ENCODE data around the gene SEC22C. TPM values are rescaled to one million over a fixed set of nuclear protein-coding genes. Genes with fewer than 3 reads are reported as not detected.

SEC22C gene
- total RNA-seq, 2 donors from 2014 or later = 35.2 to 38.4 TPM

DNA sequence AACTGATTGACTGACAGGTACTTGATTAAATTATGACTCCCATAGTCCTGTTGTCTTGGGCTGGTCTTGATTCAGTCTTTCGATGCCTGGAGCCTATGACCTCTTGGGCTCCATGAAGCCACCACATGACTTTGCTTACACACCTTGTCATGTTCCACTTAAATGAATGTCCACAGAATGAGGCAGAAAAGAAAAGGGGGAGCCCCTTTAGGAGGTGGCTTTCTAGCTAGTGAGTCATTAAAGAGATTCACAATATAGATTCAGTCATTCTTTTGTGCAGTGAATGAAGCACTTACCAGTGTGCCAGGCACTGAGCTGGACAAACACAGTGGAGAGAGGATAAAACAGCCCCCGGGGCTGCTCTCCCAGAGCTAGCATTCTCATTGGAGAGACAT, 62.2 kb downstream of the SEC22C start:
- H3K4me1 Mint-ChIP-seq = peaks cover 4% of the 10 kb centered on the region
- DNase-seq = no peak
- H3K4me3 Mint-ChIP-seq = no peak overlapping the region
- no peaks in the 10 kb centered on the region for H3K9me3 Mint-ChIP-seq
- H3K27ac Mint-ChIP-seq = no peak overlapping the region
- WGBS, 2 experiments (ENCODE audit: insufficient coverage in 1 of 2, insufficient read length in 1 of 2) = 96 to 100% methylated on average over 2 of the region's 2 CpGs
- Histone ChIP-seq H3K36me3 (ENCODE audit: control insufficient read depth, insufficient read depth, low read length) (no peaks in the 10 kb centered on the region), H3K4me3 (ENCODE audit: low read length) (no peak overlapping the region), H3K9me3 (ENCODE audit: control insufficient read depth, low read length) (no peaks in the 10 kb centered on the region), H3K9ac (ENCODE audit: extremely low read depth, low read length, poor library complexity, severe bottlenecking) (no peak overlapping the region), H3K27me3 (ENCODE audit: control insufficient read depth, insufficient read depth, low read length, poor library complexity, severe bottlenecking) (no peaks in the 10 kb centered on the region), H3K4me1 (ENCODE audit: control insufficient read depth, insufficient read depth, low read length) (no peaks in the 10 kb centered on the region), H3K27ac (ENCODE audit: low read depth, low read length) (no peak overlapping the region)
- H3K27me3 Mint-ChIP-seq (ENCODE audit: insufficient read depth) = no peaks in the 10 kb centered on the region
- TF ChIP-seq, protein P1, sequence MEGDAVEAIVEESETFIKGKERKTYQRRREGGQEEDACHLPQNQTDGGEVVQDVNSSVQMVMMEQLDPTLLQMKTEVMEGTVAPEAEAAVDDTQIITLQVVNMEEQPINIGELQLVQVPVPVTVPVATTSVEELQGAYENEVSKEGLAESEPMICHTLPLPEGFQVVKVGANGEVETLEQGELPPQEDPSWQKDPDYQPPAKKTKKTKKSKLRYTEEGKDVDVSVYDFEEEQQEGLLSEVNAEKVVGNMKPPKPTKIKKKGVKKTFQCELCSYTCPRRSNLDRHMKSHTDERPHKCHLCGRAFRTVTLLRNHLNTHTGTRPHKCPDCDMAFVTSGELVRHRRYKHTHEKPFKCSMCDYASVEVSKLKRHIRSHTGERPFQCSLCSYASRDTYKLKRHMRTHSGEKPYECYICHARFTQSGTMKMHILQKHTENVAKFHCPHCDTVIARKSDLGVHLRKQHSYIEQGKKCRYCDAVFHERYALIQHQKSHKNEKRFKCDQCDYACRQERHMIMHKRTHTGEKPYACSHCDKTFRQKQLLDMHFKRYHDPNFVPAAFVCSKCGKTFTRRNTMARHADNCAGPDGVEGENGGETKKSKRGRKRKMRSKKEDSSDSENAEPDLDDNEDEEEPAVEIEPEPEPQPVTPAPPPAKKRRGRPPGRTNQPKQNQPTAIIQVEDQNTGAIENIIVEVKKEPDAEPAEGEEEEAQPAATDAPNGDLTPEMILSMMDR (conservative IDR thresholded peaks at IDR 0.05) = no peak
- no peaks in the 10 kb centered on the region for H3K36me3 Mint-ChIP-seq (ENCODE audit: low read depth)

GRCh38 chr3:42518800-42519567, 62.8 kb downstream of the SEC22C start:
- H3K4me3 ChIP-seq (ENCODE audit: low read length) = no peak overlapping the region
- H3K4me1 Mint-ChIP-seq = peaks cover 4% of the 10 kb centered on the region
- no peak overlapping the region for H3K9ac ChIP-seq (ENCODE audit: extremely low read depth, low read length, poor library complexity, severe bottlenecking)
- no peaks in the 10 kb centered on the region for H3K9me3 Mint-ChIP-seq
- peak; percentile 87 for DNase-seq
- TF ChIP-seq, protein P1 (conservative IDR thresholded peaks at IDR 0.05) = peak; percentile 63
- H3K27ac Mint-ChIP-seq = no peak overlapping the region
- H3K27ac ChIP-seq (ENCODE audit: low read depth, low read length) = no peak overlapping the region
- no peaks in the 10 kb centered on the region for H3K36me3 ChIP-seq (ENCODE audit: control insufficient read depth, insufficient read depth, low read length)
- no peaks in the 10 kb centered on the region for H3K27me3 ChIP-seq (ENCODE audit: control insufficient read depth, insufficient read depth, low read length, poor library complexity, severe bottlenecking)
- 70 to 84% methylated on average over 3 to 6 of the region's 6 CpGs for WGBS, 2 experiments (ENCODE audit: insufficient coverage in 1 of 2, insufficient read length in 1 of 2)
- no peaks in the 10 kb centered on the region for H3K36me3 Mint-ChIP-seq (ENCODE audit: low read depth)
- H3K9me3 ChIP-seq (ENCODE audit: control insufficient read depth, low read length) = no peaks in the 10 kb centered on the region
- H3K4me3 Mint-ChIP-seq = no peak overlapping the region
- H3K4me1 ChIP-seq (ENCODE audit: control insufficient read depth, insufficient read depth, low read length) = no peaks in the 10 kb centered on the region
- no peaks in the 10 kb centered on the region for H3K27me3 Mint-ChIP-seq (ENCODE audit: insufficient read depth)

DNA sequence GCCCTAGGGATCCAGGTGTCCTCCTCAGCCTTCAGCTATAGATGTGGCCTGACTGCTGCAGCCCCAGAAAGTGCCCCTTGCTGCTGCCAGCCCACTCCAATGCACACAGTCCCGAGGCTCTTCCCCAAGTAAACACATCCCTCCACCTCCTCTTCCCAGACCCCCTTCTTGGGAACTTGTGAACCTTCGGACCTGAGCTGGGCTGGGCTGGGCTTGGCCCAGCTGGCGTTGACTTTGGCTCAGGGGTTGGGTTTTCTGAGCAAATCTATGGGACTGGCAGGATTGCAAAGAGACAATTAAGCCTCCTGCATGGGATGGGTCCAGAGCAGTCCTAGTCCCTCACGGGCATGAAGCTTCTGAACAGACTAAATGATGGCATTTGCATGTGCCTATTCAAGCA, 64.7 kb downstream of the SEC22C start:
- Histone ChIP-seq H3K9me3 (ENCODE audit: control insufficient read depth, low read length) (no peaks in the 10 kb centered on the region), H3K4me1 (ENCODE audit: control insufficient read depth, insufficient read depth, low read length) (no peaks in the 10 kb centered on the region), H3K27ac (ENCODE audit: low read depth, low read length) (no peak overlapping the region), H3K4me3 (ENCODE audit: low read length) (no peak overlapping the region), H3K9ac (ENCODE audit: extremely low read depth, low read length, poor library complexity, severe bottlenecking) (no peak overlapping the region), H3K36me3 (ENCODE audit: control insufficient read depth, insufficient read depth, low read length) (no peaks in the 10 kb centered on the region), H3K27me3 (ENCODE audit: control insufficient read depth, insufficient read depth, low read length, poor library complexity, severe bottlenecking) (no peaks in the 10 kb centered on the region)
- Mint-ChIP-seq H3K36me3 (ENCODE audit: low read depth) (no peaks in the 10 kb centered on the region), H3K27ac (no peak overlapping the region), H3K9me3 (no peaks in the 10 kb centered on the region), H3K4me1 (peaks cover 4% of the 10 kb centered on the region), H3K27me3 (ENCODE audit: insufficient read depth) (no peaks in the 10 kb centered on the region), H3K4me3 (no peak overlapping the region)
- WGBS, 2 experiments (ENCODE audit: insufficient coverage in 1 of 2, insufficient read length in 1 of 2) = 81 to 87% methylated on average over 4 of the region's 4 CpGs
- TF ChIP-seq, protein P1 (conservative IDR thresholded peaks at IDR 0.05) = no peak
- no peak for DNase-seq

All from endodermal cell (in vitro differentiated cells).